HL-60 (cell line): ENCODE results near the gene MRGPRG.

Source experiments
- CTCF ChIP-seq: IDR thresholded peaks from one replicate; pipeline ENCODE4 v1.5.1; 2011; ENCODE audit warnings: low read length, control low read depth, inconsistent platforms; ENCODE audit not compliant: insufficient read depth
- POLR2AphosphoS5 ChIP-seq: IDR thresholded peaks from 2 replicates; pipeline ENCODE4 v1.6.1; 2012; ENCODE audit warnings: low read depth

- no peak for TF ChIP-seq CTCF
- no peak for TF ChIP-seq POLR2AphosphoS5
These were observed 14.2 kb downstream of the MRGPRG start for GRCh38 chr11:3204141-3205015.
